ENCODE measurements around the gene MRPL20.

Gene MRPL20

GRCh38 chr1:1433804-1434130 lies 26.7 kb upstream of the MRPL20 start:
- no peak for TF ChIP-seq CTCF (IDR thresholded peaks at IDR 0.05; ENCODE audit: low read depth, low read length)
- peaks cover 47% of the 10 kb centered on the region for H3K4me1 ChIP-seq
- H3K4me3 ChIP-seq (ENCODE audit: low read depth, low read length): no peak overlapping the region
- no peaks in the 10 kb centered on the region for H3K36me3 ChIP-seq
- DNase-seq: peak; percentile 30
- H3K27me3 ChIP-seq: no peaks in the 10 kb centered on the region
- no peaks in the 10 kb centered on the region for H3K9me3 ChIP-seq

GRCh38 chr1:1432951-1433803 lies 26.1 kb upstream of the MRPL20 start:
- DNase-seq: peak; percentile 82
- Histone ChIP-seq H3K4me3 (ENCODE audit: low read depth, low read length) (no peak overlapping the region), H3K36me3 (no peaks in the 10 kb centered on the region), H3K4me1 (peaks cover 47% of the 10 kb centered on the region), H3K9me3 (no peaks in the 10 kb centered on the region), H3K27me3 (no peaks in the 10 kb centered on the region)
- TF ChIP-seq CTCF (IDR thresholded peaks at IDR 0.05; ENCODE audit: low read depth, low read length): no peak

- Histone ChIP-seq H3K4me1 (peaks cover 45% of the 10 kb centered on the region), H3K9me3 (no peaks in the 10 kb centered on the region)
These were observed 25.3 kb upstream of the MRPL20 start for GRCh38 chr1:1432274-1432950.

GRCh38 chr1:1431845-1432273 lies 24.8 kb upstream of the MRPL20 start:
- Histone ChIP-seq H3K9me3 (no peaks in the 10 kb centered on the region), H3K4me1 (peaks cover 45% of the 10 kb centered on the region), H3K36me3 (no peaks in the 10 kb centered on the region), H3K4me3 (ENCODE audit: low read depth, low read length) (no peak overlapping the region), H3K27me3 (no peaks in the 10 kb centered on the region)
- DNase-seq: peak; percentile 63
- no peak for TF ChIP-seq CTCF (IDR thresholded peaks at IDR 0.05; ENCODE audit: low read depth, low read length)

More at GRCh38 chr1:1432274-1432950, 25.3 kb upstream of the MRPL20 start:
- peak; percentile 28 for DNase-seq
- no peak overlapping the region for H3K4me3 ChIP-seq (ENCODE audit: low read depth, low read length)
- no peaks in the 10 kb centered on the region for H3K27me3 ChIP-seq
- no peaks in the 10 kb centered on the region for H3K36me3 ChIP-seq
- no peak for TF ChIP-seq CTCF (IDR thresholded peaks at IDR 0.05; ENCODE audit: low read depth, low read length)

- TF ChIP-seq CTCF (IDR thresholded peaks at IDR 0.05; ENCODE audit: low read depth, low read length): no peak
- peaks cover 45% of the 10 kb centered on the region for H3K4me1 ChIP-seq
- no peaks in the 10 kb centered on the region for H3K36me3 ChIP-seq
- H3K9me3 ChIP-seq: no peaks in the 10 kb centered on the region
- no peak for DNase-seq
- H3K27me3 ChIP-seq: no peaks in the 10 kb centered on the region
- H3K4me3 ChIP-seq (ENCODE audit: low read depth, low read length): no peak overlapping the region
These were observed 24.1 kb upstream of the MRPL20 start for GRCh38 chr1:1430992-1431844.
